Spleen (tissue), 11 donors: ENCODE data around the gene RUSF1. TPM values are rescaled to one million over a fixed set of nuclear protein-coding genes. Genes with fewer than 3 reads are reported as not detected.

ENCODE experiments used
- DNase-seq: peaks from one replicate; pipeline ENCODE4 v3.0.0-alpha.2; 2020
- H3K27ac ChIP-seq, 8 donors: fragments of 200-600 bp; sonication (generic) in 7 of 8; 1 replicate in 4 of 8; 2 replicates in 4 of 8; pipeline versions ENCODE4 v1.5.0 to v1.8.0; 2016 to 2021; ENCODE audit warnings: inconsistent platforms in 4 of 8, mild to moderate bottlenecking in 4 of 8, moderate library complexity in 1 of 8
- H3K27me3 ChIP-seq, 7 donors: fragments of 200-600 bp; sonication (generic) in 6 of 7; replicated peaks in 1 of 7; 1 replicate in 4 of 7; 2 replicates in 3 of 7; pipeline versions ENCODE4 v1.5.0 to v1.8.0; 2016 to 2021; ENCODE audit warnings: inconsistent platforms in 3 of 7, mild to moderate bottlenecking in 1 of 7
- H3K36me3 ChIP-seq, 6 donors: fragments of 200-600 bp; sonication (generic) in 5 of 6; 1 replicate in 4 of 6; 2 replicates in 2 of 6; pipeline versions ENCODE4 v1.5.0 to v1.8.0; 2016 to 2021; ENCODE audit warnings: inconsistent platforms in 2 of 6
- H3K4me1 ChIP-seq, 6 donors: fragments of 200-600 bp; sonication (generic) in 5 of 6; 1 replicate in 3 of 6; 2 replicates in 3 of 6; pipeline versions ENCODE4 v1.5.0 to v1.8.0; 2016 to 2021; ENCODE audit warnings: inconsistent platforms in 3 of 6
- H3K4me3 ChIP-seq, 8 donors: fragments of 200-600 bp; sonication (generic) in 7 of 8; 1 replicate in 4 of 8; 2 replicates in 4 of 8; pipeline versions ENCODE4 v1.5.0 to v1.8.0; 2016 to 2021; ENCODE audit warnings: inconsistent platforms in 4 of 8, mild to moderate bottlenecking in 4 of 8, moderate library complexity in 2 of 8
- H3K9me3 ChIP-seq, 8 donors: fragments of 200-600 bp; sonication (generic) in 7 of 8; 1 replicate in 4 of 8; 2 replicates in 4 of 8; pipeline versions ENCODE4 v1.5.0 to v1.8.0; 2016 to 2021; ENCODE audit warnings: inconsistent platforms in 4 of 8
- POLR2A ChIP-seq, 3 donors: fragments of 450-650 bp; IDR thresholded peaks; one replicate each; pipeline ENCODE4 v1.5.1; 2017; ENCODE audit warnings: antibody characterized with exemption in 3 of 3, mild to moderate bottlenecking in 1 of 3
- POLR2AphosphoS5 ChIP-seq, 3 donors: sonication (generic); formaldehyde crosslinking; IDR thresholded peaks; one replicate each; pipeline ENCODE4 v1.5.1; 2017; ENCODE audit warnings: antibody characterized with exemption in 3 of 3
- WGBS, 5 donors: extraction: QIAGEN DNeasy Blood & Tissue Kit in 3 of 5; methylation state at CpG; one replicate each; pipeline versions ENCODE4 v1.1.5 to v1.1.7; 2013 to 2018; 5-methylcytosine and 5-hydroxymethylcytosine counted together
- intact Hi-C: fragments of 100-400 bp; cut with DNase I; formaldehyde crosslinking; loops from one replicate; pipeline ENCODE4 v1.15.0; 2023; ENCODE audit warnings: low total_unique reads
- polyA plus RNA-seq, 3 donors: library from polyadenylated mRNA; stranded (reverse); fragments of 200-250 nt; gene quantifications; one replicate each; pipeline ENCODE4 v1.2.1, GENCODE V29; 2013
- total RNA-seq, 7 donors: library from RNA; depleted of rRNA in 3 of 7; stranded (reverse); fragments of >200 nt in 3 of 7; fragmentation: NEBNext Ultra II Directional in 4 of 7; extraction: Animal tissue kit (Norgen Biotek cat#: 25700) in 4 of 7; gene quantifications; one replicate each; pipeline versions ENCODE4 v1.1.0 to v1.2.1, GENCODE V29; 2016 to 2021
- TF ChIP-seq, protein P1 (sequence below), 11 experiments: fragments of 200-600 bp in 7 of 11; fragments of 450-650 bp in 4 of 11; sonication (generic) in 4 of 11; IDR thresholded peaks in 8 of 11; conservative IDR thresholded peaks in 3 of 11; 1 replicate in 7 of 11; 2 replicates in 4 of 11; pipeline versions ENCODE4 v1.4.0 to v1.8.0; 2016 to 2021; ENCODE audit warnings: antibody characterized with exemption in 11 of 11, inconsistent platforms in 4 of 11, mild to moderate bottlenecking in 1 of 11
- donor health status: healthy with polysubstance abuse.
- donor health status: DM: no; HTN: no; CAD: no; lungs with moderate emphysema.
- donor health status: DM: no; HTN: no; CAD: no.
- donor health status: Bipolar disorder and iron deficiency.
- donor health status: healthy.
- donor health status: DM: no; HTN: no; CAD: no.
- donor health status: DM: yes; HTN: yes; CAD: no.

Gene RUSF1
- total and polyA plus RNA-seq, 10 donors: 36.6 to 73.3 (median 51.2) TPM

DNA sequence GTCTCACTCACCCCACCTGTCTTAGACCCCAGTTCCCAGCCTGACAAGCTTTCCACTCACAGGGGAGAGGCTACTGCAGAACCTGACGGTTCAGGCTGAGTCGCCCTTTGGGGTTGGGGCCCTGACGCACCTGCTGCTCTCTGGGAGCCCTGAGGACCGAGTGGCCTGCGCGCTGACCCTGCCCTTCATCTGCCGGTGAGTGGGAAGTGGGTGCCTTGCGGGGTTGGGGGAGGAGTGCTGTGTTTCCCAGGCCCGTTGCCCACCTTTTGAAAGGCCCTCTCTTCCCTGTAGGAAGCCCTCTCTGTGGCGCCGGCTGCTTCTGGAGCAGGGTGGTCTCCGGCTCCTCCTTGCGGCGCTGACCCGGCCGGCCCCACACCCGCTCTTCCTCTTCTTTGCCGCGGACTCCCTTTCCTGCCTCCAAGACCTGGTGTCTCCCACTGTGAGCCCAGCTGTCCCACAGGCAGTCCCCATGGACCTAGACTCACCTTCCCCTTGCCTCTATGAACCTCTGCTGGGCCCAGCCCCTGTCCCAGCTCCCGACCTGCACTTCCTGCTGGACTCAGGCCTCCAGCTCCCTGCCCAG lies 42.3 kb downstream of the RUSF1 start:
- peak; percentile 74 for DNase-seq
- intact Hi-C loops: no loop called here
- H3K4me3 ChIP-seq: no peak overlapping the region
- H3K4me1 ChIP-seq: peaks cover 6 to 41% (median 12%) of the 10 kb centered on the region in 6 donors
- no peaks in the 10 kb centered on the region for H3K9me3 ChIP-seq
- TF ChIP-seq, protein P1, sequence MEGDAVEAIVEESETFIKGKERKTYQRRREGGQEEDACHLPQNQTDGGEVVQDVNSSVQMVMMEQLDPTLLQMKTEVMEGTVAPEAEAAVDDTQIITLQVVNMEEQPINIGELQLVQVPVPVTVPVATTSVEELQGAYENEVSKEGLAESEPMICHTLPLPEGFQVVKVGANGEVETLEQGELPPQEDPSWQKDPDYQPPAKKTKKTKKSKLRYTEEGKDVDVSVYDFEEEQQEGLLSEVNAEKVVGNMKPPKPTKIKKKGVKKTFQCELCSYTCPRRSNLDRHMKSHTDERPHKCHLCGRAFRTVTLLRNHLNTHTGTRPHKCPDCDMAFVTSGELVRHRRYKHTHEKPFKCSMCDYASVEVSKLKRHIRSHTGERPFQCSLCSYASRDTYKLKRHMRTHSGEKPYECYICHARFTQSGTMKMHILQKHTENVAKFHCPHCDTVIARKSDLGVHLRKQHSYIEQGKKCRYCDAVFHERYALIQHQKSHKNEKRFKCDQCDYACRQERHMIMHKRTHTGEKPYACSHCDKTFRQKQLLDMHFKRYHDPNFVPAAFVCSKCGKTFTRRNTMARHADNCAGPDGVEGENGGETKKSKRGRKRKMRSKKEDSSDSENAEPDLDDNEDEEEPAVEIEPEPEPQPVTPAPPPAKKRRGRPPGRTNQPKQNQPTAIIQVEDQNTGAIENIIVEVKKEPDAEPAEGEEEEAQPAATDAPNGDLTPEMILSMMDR (IDR thresholded peaks at IDR 0.05 in 8 of 11, conservative IDR thresholded peaks at IDR 0.05 in 3 of 11): no peak
- TF ChIP-seq POLR2AphosphoS5 (IDR thresholded peaks at IDR 0.05) (no peak), POLR2A (IDR thresholded peaks at IDR 0.05) (no peak)
- no peak overlapping the region for H3K27ac ChIP-seq
- H3K36me3 ChIP-seq: peaks cover 4 to 60% (median 49%) of the 10 kb centered on the region in 6 donors
- peaks cover 0 to 3% (median 0%) of the 10 kb centered on the region in 7 donors for H3K27me3 ChIP-seq
- 73 to 94% (median 80%) methylated on average over 13 to 20 of the region's 20 CpGs for WGBS, 5 donors

DNA sequence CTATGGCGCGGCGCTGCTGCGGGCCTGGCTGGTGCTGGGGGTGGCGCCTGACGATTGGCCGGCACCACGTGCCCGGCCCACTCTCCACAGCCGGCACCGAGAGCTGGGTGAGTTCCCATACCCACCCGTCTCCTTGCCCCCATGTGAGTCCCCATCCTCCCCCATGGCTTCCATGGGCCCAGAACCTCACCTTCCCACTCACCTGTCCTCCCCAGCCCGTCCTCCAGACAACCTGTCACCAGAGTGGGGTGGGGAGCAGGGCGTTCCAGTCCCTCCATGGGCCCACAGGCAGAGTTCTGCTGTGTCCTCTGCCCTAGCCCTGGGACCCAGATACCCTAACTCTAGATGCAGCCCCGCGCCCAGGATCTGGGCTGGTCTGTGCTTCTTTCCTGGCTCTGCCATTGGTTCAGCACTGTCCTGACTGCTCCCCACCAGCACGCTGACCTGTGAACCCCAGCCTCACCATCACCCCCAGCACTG lies 43.4 kb downstream of the RUSF1 start:
- peak; percentile 72 for DNase-seq
- H3K27me3 ChIP-seq: no peaks in the 10 kb centered on the region
- TF ChIP-seq POLR2A (IDR thresholded peaks at IDR 0.05) (no peak), POLR2AphosphoS5 (IDR thresholded peaks at IDR 0.05) (no peak)
- TF ChIP-seq, protein P1 (IDR thresholded peaks at IDR 0.05 in 8 of 11, conservative IDR thresholded peaks at IDR 0.05 in 3 of 11): no peak
- no peak overlapping the region for H3K27ac ChIP-seq
- peaks cover 4 to 60% (median 49%) of the 10 kb centered on the region in 6 donors for H3K36me3 ChIP-seq
- peaks cover 15 to 48% (median 21%) of the 10 kb centered on the region in 6 donors for H3K4me1 ChIP-seq
- no peaks in the 10 kb centered on the region for H3K9me3 ChIP-seq
- H3K4me3 ChIP-seq: no peak overlapping the region
- intact Hi-C loops: no loop called here
- 89 to 97% (median 93%) methylated on average over 10 to 17 of the region's 17 CpGs for WGBS, 5 donors

DNA sequence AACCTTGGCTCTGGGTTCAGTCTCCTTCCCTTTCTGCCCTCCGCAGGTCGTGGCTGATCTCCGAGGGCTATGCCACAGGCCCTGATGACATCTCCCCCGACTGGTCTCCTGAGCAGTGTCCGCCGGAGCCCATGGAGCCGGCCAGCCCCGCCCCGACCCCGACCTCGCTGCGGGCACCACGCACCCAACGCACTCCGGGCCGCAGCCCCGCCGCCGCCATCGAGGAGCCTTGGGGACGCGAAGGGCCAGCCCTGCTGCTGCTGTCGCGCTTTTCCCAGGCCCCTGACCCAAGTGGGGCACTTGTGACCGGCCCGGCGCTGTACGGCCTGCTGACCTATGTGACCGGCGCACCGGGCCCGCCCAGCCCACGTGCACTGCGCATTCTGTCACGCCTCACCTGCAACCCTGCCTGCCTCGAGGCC lies 43.8 kb downstream of the RUSF1 start:
- Histone ChIP-seq H3K4me3 (no peak overlapping the region), H3K9me3 (no peaks in the 10 kb centered on the region), H3K27me3 (no peaks in the 10 kb centered on the region), H3K27ac (no peak overlapping the region), H3K36me3 (peaks cover 4 to 60% (median 49%) of the 10 kb centered on the region in 6 donors), H3K4me1 (peaks cover 15 to 48% (median 21%) of the 10 kb centered on the region in 6 donors)
- peak; percentile 81 for DNase-seq
- intact Hi-C loops: no loop called here
- TF ChIP-seq, protein P1 (IDR thresholded peaks at IDR 0.05 in 8 of 11, conservative IDR thresholded peaks at IDR 0.05 in 3 of 11): no peak
- TF ChIP-seq POLR2AphosphoS5 (IDR thresholded peaks at IDR 0.05) (no peak), POLR2A (IDR thresholded peaks at IDR 0.05) (no peak)
- WGBS, 5 donors: 94 to 98% (median 96%) methylated on average over 28 to 36 of the region's 36 CpGs

DNA sequence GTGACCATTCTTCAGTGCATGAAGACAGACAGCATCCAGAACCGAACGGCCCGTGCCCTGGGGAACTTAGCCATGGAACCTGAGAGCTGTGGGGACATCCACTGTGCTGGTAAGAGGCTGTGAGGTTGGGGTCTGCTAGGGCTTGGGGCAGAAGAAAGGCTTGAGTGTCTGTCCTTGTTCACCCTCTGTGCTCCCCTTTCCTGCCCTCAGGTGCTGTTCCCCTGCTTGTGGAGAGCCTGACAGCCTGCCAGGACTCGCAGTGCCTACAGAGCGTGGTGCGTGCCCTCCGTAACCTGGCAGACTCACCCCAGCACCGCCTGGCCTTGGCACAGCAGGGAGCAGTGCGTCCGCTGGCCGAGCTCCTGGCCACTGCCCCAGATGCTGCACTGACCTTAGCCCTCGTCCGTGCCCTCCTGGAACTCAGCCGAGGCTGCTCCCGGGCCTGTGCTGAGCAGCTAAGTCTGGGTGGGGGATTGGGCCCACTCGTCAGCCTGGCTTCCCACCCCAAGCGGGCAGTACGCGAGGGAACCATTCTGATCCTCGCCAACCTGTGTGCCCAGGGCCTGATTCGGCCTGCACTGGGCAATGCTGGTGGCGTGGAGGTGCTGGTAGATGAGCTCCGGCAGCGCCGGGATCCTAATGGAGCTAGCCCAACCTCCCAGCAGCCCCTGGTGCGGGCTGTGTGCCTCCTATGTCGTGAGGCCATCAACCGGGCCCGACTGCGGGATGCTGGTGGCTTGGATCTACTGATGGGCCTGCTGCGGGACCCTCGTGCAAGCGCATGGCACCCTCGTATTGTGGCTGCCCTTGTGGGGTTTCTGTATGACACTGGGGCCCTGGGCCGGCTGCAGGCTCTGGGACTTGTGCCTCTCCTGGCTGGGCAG lies 46.0 kb downstream of the RUSF1 start:
- TF ChIP-seq POLR2AphosphoS5 (IDR thresholded peaks at IDR 0.05): no peak
- TF ChIP-seq, protein P1 (IDR thresholded peaks at IDR 0.05 in 8 of 11, conservative IDR thresholded peaks at IDR 0.05 in 3 of 11): no peak
- no peak for TF ChIP-seq POLR2A (IDR thresholded peaks at IDR 0.05)
- Histone ChIP-seq H3K9me3 (no peaks in the 10 kb centered on the region), H3K4me1 (peaks cover 22 to 56% (median 31%) of the 10 kb centered on the region in 6 donors), H3K27ac (no peak overlapping the region), H3K27me3 (no peaks in the 10 kb centered on the region), H3K4me3 (no peak overlapping the region), H3K36me3 (peaks cover 4 to 57% (median 48%) of the 10 kb centered on the region in 6 donors)
- WGBS, 5 donors: 92 to 99% (median 97%) methylated on average over 15 to 35 of the region's 35 CpGs
- intact Hi-C loops: no loop called here
- DNase-seq: peak; percentile 82
